Epidermal melanocyte (primary cell): ENCODE measurements around the gene ANO1.

Experiments used
- DNase-seq: peaks from one replicate; pipeline ENCODE4 v3.0.0; 2011; ENCODE audit warnings: low spot score; ENCODE audit not compliant: insufficient read length

ANO1 gene

GRCh38 chr11:70072861-70073755 lies 5.0 kb upstream of the ANO1 start:
- no peak for DNase-seq

- DNase-seq, result no peak
Measured at GRCh38 chr11:70073871-70074371, 4.2 kb upstream of the ANO1 start.

GRCh38 chr11:70074746-70075145 lies 3.4 kb upstream of the ANO1 start:
- DNase-seq, result no peak

GRCh38 chr11:70075836-70076235 lies 2.3 kb upstream of the ANO1 start:
- no peak for DNase-seq

- DNase-seq, result no peak
Measured at GRCh38 chr11:70076461-70076931, 1.6 kb upstream of the ANO1 start.

GRCh38 chr11:70077411-70078094 lies 564 bp upstream of the ANO1 start:
- DNase-seq, result no peak

GRCh38 chr11:70078781-70079616 lies 882 bp downstream of the ANO1 start:
- DNase-seq, result no peak

- DNase-seq, result no peak
Measured at GRCh38 chr11:70079691-70080090, 1.6 kb downstream of the ANO1 start.

GRCh38 chr11:70080763-70081162 lies 2.6 kb downstream of the ANO1 start:
- DNase-seq, result no peak

GRCh38 chr11:70082829-70083228 lies 4.7 kb downstream of the ANO1 start:
- no peak for DNase-seq

- DNase-seq, result no peak
Measured at GRCh38 chr11:70084046-70084984, 6.2 kb downstream of the ANO1 start.

- DNase-seq, result no peak
Measured at GRCh38 chr11:70085815-70086769, 8.0 kb downstream of the ANO1 start.

GRCh38 chr11:70087446-70088167 lies 9.5 kb downstream of the ANO1 start:
- DNase-seq, result no peak

- DNase-seq, result no peak
Measured at GRCh38 chr11:70088735-70089250, 10.7 kb downstream of the ANO1 start.

GRCh38 chr11:70089631-70090030 lies 11.5 kb downstream of the ANO1 start:
- peak; percentile 88 for DNase-seq

GRCh38 chr11:70090961-70091381 lies 12.9 kb downstream of the ANO1 start:
- no peak for DNase-seq

- DNase-seq, result no peak
Measured at GRCh38 chr11:70091638-70092037, 13.5 kb downstream of the ANO1 start.
